Measurements from ENCODE around the gene CLIC4. TPM values are rescaled to one million over a fixed set of nuclear protein-coding genes. Genes with fewer than 3 reads are reported as not detected.

Gene CLIC4
- total RNA-seq, 2 donors from 2014 or later = 77.2 to 124 TPM

DNA sequence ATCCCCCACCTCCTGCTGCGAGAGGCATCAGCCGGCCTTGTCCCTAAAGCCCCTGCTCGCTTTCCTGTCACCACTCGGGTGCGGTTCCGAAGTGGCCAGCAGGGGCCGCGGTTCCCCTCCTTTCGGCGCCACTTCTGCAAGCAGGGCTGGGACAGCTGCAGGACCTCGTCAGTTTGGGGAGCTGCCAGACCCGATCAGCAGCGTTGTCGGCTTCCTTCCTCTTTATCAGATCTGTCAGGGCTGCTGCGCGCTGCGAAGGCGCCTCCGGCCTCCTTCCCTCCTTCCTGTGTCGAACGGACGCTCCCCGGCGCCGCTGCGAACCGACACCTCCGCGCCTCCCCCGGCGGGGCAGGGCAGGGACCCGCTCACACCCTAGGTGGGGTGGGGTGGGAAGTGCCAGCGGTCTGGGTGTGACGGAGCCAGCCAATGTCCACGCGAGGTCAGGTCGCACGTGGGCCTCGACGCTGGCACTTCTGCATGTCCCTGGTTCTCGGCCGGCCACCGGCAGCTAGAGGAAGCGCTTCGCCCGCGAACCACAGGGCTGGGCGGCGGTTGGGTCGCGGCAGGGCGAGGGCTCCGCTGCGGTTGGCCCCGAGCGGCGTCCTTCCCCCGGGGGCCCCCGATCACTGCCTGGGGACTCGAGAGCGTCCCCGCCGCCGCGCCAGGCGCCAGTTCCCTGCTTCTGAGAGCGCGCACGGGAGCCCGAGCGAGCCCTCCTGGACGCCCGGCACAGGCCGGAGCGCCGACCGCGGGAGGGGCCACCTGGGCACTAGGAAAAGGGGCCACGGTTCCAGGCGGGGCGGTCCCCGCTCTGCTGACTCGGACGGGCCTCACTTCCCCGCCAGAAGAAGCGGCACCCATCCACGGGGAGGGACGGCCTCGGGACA, 103.0 kb downstream of the CLIC4 start:
- peak; percentile 91 for DNase-seq (ENCODE audit: low spot score)
- intact Hi-C loops (cut with DNase I) = loop anchor here (2.0 to 5.0 kb wide), 2 partner anchors 254 to 357 kb away; no protein-coding TSS in a partner anchor
- H3K9me3 ChIP-seq = no peaks in the 10 kb centered on the region
- H3K4me1 ChIP-seq (replicated peaks) = peaks cover 2% of the 10 kb centered on the region
- H3K27ac ChIP-seq = peak overlapping the region; percentile 38 to 55
- TF ChIP-seq POLR2AphosphoS5 (IDR thresholded peaks at IDR 0.05) (peak; percentile 79), POLR2A (IDR thresholded peaks at IDR 0.05) (no peak)
- TF ChIP-seq, protein P1, sequence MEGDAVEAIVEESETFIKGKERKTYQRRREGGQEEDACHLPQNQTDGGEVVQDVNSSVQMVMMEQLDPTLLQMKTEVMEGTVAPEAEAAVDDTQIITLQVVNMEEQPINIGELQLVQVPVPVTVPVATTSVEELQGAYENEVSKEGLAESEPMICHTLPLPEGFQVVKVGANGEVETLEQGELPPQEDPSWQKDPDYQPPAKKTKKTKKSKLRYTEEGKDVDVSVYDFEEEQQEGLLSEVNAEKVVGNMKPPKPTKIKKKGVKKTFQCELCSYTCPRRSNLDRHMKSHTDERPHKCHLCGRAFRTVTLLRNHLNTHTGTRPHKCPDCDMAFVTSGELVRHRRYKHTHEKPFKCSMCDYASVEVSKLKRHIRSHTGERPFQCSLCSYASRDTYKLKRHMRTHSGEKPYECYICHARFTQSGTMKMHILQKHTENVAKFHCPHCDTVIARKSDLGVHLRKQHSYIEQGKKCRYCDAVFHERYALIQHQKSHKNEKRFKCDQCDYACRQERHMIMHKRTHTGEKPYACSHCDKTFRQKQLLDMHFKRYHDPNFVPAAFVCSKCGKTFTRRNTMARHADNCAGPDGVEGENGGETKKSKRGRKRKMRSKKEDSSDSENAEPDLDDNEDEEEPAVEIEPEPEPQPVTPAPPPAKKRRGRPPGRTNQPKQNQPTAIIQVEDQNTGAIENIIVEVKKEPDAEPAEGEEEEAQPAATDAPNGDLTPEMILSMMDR (IDR thresholded peaks at IDR 0.05) = peak; percentile 84 to 96 (median 94)
- no peaks in the 10 kb centered on the region for H3K27me3 ChIP-seq (replicated peaks; ENCODE audit: insufficient read depth)
- no peaks in the 10 kb centered on the region for H3K36me3 ChIP-seq
- H3K4me3 ChIP-seq = peak overlapping the region; percentile 32 to 42
- under 1% methylated on average over 57 of the region's 89 CpGs for WGBS

DNA sequence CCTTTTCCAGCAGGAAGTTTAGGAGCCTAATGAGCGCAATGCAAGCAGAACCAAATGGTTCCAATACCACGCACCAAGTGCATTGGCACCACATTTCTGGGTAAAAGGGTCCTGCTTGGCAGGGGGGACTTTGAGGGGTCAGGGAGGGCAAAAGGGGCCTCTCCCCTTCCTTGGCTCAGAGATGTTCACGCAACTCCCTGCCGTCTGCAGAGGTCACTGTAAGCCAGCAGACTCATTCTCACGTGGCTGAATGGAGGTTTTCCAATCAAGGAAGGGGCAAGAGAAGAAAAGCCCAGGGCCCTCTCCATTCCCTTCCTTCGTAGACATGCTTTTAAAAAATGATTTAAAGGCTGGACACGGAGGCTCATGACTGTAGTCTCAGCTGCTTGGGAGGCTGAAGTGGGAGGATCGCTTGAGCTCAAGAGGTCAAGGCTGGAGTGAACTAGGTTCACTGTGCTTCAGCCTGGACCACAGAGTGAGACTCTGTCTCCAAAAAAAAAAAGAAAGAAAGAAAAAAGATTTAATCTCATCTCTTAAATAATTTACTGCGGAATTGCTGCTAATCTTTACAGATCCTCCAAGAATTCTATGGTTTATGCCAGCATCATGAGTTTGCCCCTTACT, 104.5 kb downstream of the CLIC4 start:
- Histone ChIP-seq H3K9me3 (no peaks in the 10 kb centered on the region), H3K27me3 (replicated peaks; ENCODE audit: insufficient read depth) (no peaks in the 10 kb centered on the region), H3K4me1 (replicated peaks) (peaks cover 6% of the 10 kb centered on the region), H3K27ac (no peak overlapping the region), H3K4me3 (no peak overlapping the region), H3K36me3 (no peaks in the 10 kb centered on the region)
- intact Hi-C loops (cut with DNase I) = loop anchor here (2.0 to 5.0 kb wide), 2 partner anchors 253 to 355 kb away; no protein-coding TSS in a partner anchor
- TF ChIP-seq, protein P1 (IDR thresholded peaks at IDR 0.05) = peak in 2 of 4 experiments; percentile 19 to 22
- no peak for TF ChIP-seq POLR2AphosphoS5 (IDR thresholded peaks at IDR 0.05)
- WGBS = 66% methylated on average over 9 of the region's 9 CpGs
- DNase-seq (ENCODE audit: low spot score) = no peak

DNA sequence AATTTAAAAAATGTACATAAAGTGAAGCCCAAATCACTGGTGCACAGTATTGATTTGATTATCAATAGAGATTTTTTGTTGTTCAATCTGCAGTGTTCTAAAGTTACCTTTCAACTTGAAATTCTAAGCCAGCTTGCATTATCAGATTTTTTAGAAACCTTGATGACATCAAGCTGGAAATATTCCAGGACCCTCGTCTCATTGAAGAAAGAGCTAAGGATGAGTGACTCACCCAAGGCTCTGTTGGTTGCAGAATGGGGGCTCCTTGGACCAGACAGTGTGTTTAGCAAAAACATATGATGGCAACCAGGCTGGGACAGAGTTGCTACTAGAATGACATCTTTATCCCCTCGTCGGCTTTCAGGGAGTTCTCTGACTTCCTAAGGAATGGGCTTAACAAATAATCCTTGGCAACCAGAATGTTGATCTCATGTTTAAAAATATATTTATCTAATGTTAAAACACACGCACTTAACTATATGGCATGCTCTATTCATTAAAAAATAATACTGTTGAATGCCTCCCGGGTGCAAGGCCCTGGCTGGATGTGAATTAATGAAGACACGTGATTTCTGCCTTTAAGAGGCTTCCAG, 105.2 kb downstream of the CLIC4 start:
- Histone ChIP-seq H3K4me3 (no peak overlapping the region), H3K36me3 (no peaks in the 10 kb centered on the region), H3K27ac (no peak overlapping the region), H3K4me1 (replicated peaks) (peaks cover 6% of the 10 kb centered on the region), H3K9me3 (no peaks in the 10 kb centered on the region), H3K27me3 (replicated peaks; ENCODE audit: insufficient read depth) (no peaks in the 10 kb centered on the region)
- 74% methylated on average over 6 of the region's 6 CpGs for WGBS
- DNase-seq (ENCODE audit: low spot score) = no peak
- intact Hi-C loops (cut with DNase I) = no loop called here
- TF ChIP-seq POLR2A (IDR thresholded peaks at IDR 0.05) = no peak

DNA sequence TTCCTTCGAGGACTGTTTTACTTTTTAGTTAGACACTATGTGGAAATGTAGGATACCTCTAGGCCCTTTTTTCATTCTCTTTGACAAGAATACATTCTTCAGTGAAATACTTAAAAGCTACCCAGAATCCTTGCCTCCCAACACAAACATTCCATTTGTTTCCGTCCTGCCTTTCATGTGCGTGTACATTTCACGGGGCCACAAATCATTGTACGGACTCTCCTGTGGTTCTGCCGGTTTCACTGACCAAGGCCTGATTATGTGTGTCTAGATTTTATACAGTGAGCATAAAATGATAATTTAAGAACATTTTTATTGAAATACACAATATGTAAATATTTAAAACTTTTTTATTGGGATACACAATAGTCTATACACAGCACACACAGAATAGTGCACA, 108.4 kb downstream of the CLIC4 start:
- intact Hi-C loops (cut with DNase I) = no loop called here
- no peaks in the 10 kb centered on the region for H3K9me3 ChIP-seq
- no peaks in the 10 kb centered on the region for H3K27me3 ChIP-seq (replicated peaks; ENCODE audit: insufficient read depth)
- 33% methylated on average over 6 of the region's 6 CpGs for WGBS
- H3K36me3 ChIP-seq = no peaks in the 10 kb centered on the region
- H3K27ac ChIP-seq = peak overlapping the region in 1 of 2 donors; percentile 57
- H3K4me3 ChIP-seq = no peak overlapping the region
- H3K4me1 ChIP-seq (replicated peaks) = peaks cover 6% of the 10 kb centered on the region
- TF ChIP-seq POLR2AphosphoS5 (IDR thresholded peaks at IDR 0.05) (peak; percentile 65), POLR2A (IDR thresholded peaks at IDR 0.05) (no peak)
- DNase-seq (ENCODE audit: low spot score) = peak; percentile 30

DNA sequence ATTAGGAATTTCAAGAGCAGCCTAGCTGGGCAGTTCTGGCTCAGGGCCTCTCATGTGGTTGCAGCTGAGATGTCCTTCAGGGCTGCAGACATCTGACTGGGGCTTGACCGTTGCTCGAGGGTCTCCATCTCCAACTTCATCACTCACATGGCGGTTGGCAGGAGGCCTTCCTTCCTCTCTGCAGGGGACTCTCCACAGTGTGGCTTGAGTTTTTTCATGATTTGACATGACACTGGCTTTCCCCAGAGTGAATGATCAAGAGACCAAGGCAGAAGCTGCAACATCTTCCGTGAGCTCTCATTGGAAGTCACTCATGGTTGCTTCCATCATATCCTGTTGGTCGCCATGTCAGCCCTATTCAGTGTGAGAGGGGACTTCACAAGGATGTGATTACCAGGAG, 110.2 kb downstream of the CLIC4 start:
- H3K36me3 ChIP-seq = no peaks in the 10 kb centered on the region
- no peaks in the 10 kb centered on the region for H3K9me3 ChIP-seq
- TF ChIP-seq POLR2A (IDR thresholded peaks at IDR 0.05) (no peak), POLR2AphosphoS5 (IDR thresholded peaks at IDR 0.05) (no peak)
- TF ChIP-seq, protein P1 (IDR thresholded peaks at IDR 0.05) = no peak
- H3K27ac ChIP-seq = no peak overlapping the region
- 91% methylated on average over 5 of the region's 5 CpGs for WGBS
- no peak for DNase-seq (ENCODE audit: low spot score)
- peaks cover 6% of the 10 kb centered on the region for H3K4me1 ChIP-seq (replicated peaks)
- intact Hi-C loops (cut with DNase I) = no loop called here
- no peak overlapping the region for H3K4me3 ChIP-seq
- no peaks in the 10 kb centered on the region for H3K27me3 ChIP-seq (replicated peaks; ENCODE audit: insufficient read depth)
